K562 (cell line): ENCODE data around the gene CBFA2T3. TPM values are rescaled to one million over a fixed set of nuclear protein-coding genes. Genes with fewer than 3 reads are reported as not detected.

ENCODE experiments used
- CHD7 ChIP-seq: fragments of 200-600 bp; sonication (generic); IDR thresholded peaks from one replicate; pipeline ENCODE4 v1.6.1; 2012; ENCODE audit warnings: mild to moderate bottlenecking, low read depth, low read length, inconsistent platforms
- ELF1 ChIP-seq: fragments of 200-800 bp; sonication (Bioruptor generic); IDR thresholded peaks from 2 replicates; pipeline ENCODE4 v1.6.1; 2016; ENCODE audit warnings: missing genetic modification characterization, missing compliant biosample characterization
- GATAD2B ChIP-seq: fragments of 450-650 bp; IDR thresholded peaks from 2 replicates; pipeline ENCODE4 v1.6.1; 2017; ENCODE audit warnings: mild to moderate bottlenecking, borderline replicate concordance
- HLTF ChIP-seq: fragments of 450-650 bp; IDR thresholded peaks from 2 replicates; pipeline ENCODE4 v1.6.1; 2016
- RAD21 ChIP-seq, 2 experiments: fragments of 250-450 bp in 1 of 2; fragments of 450-650 bp in 1 of 2; sonication (Bioruptor Pico) in 1 of 2; formaldehyde crosslinking in 1 of 2; IDR thresholded peaks in 1 of 2; conservative IDR thresholded peaks in 1 of 2; 2 replicates each; pipeline versions ENCODE4 v1.4.0 to v1.8.0; 2020 to 2022; ENCODE audit warnings: mild to moderate bottlenecking in 2 of 2, moderate library complexity in 1 of 2
- RCOR1 ChIP-seq, 2 experiments: IDR thresholded peaks; 2 replicates each; pipeline ENCODE4 v1.6.1; 2012; ENCODE audit warnings: low read depth in 2 of 2, low read length in 2 of 2, borderline replicate concordance in 1 of 2, improper control_type of control experiment in 1 of 2
- SREBF2 ChIP-seq: sonication (generic); formaldehyde crosslinking; IDR thresholded peaks from 2 replicates; pipeline ENCODE4 v1.4.0; 2020; ENCODE audit warnings: mild to moderate bottlenecking, missing genetic modification reagents
- TCF7 ChIP-seq: sonication (generic); IDR thresholded peaks from 2 replicates; pipeline ENCODE4 v1.6.1; 2016; ENCODE audit warnings: antibody characterized with exemption, borderline replicate concordance
- TFAP4 ChIP-seq: sonication (generic); formaldehyde crosslinking; IDR thresholded peaks from 2 replicates; pipeline ENCODE4 v1.8.0; 2022; ENCODE audit warnings: missing genetic modification reagents, mild to moderate bottlenecking, moderate library complexity, borderline replicate concordance
- ZBTB7A ChIP-seq: IDR thresholded peaks from 2 replicates; pipeline ENCODE4 v1.6.1; 2011; ENCODE audit warnings: low read depth, mild to moderate bottlenecking, low read length, moderate library complexity, borderline replicate concordance; ENCODE audit not compliant: control insufficient read depth
- ZNF639 ChIP-seq, 2 experiments: fragments of 200-800 bp in 1 of 2; sonication (Bioruptor generic) in 1 of 2; sonication (generic) in 1 of 2; formaldehyde crosslinking in 1 of 2; IDR thresholded peaks in 1 of 2; conservative IDR thresholded peaks in 1 of 2; 2 replicates each; pipeline versions ENCODE4 v1.5.0 to v1.6.1; 2016 to 2020; ENCODE audit warnings: missing compliant biosample characterization in 1 of 2, missing genetic modification characterization in 1 of 2, missing genetic modification reagents in 1 of 2
- ZNF785 ChIP-seq: fragments of 250-450 bp; sonication (Bioruptor Pico); IDR thresholded peaks from 2 replicates; pipeline ENCODE4 v1.4.0; 2020; ENCODE audit warnings: mild to moderate bottlenecking
- polyA plus RNA-seq, 8 experiments: library from polyadenylated mRNA; depleted of rRNA in 4 of 8; stranded (reverse) in 5 of 8; unstranded in 3 of 8; fragments of >200 nt; fragmentation: Nextera tagmentation in 2 of 8; fragmentation: Illumina TruSeq in 1 of 8; extraction: Ambion mirVana in 2 of 8; extraction: Trizol in 1 of 8; gene quantifications; 2 replicates each; pipeline versions ENCODE4 v1.2.1 to v1.2.3, GENCODE V29; 2011 to 2014; ENCODE audit warnings: inconsistent platforms in 1 of 8, missing spikeins in 1 of 8
- total RNA-seq, 7 experiments: library from RNA; depleted of rRNA in 6 of 7; stranded (reverse); fragments of >200 nt in 6 of 7; fragmentation: Illumina TruSeq in 2 of 7; extraction: Trizol in 2 of 7; gene quantifications; 2 replicates each; pipeline versions ENCODE4 v1.2.1 to v1.2.3, GENCODE V29; 2011 to 2021; ENCODE audit warnings: low replicate concordance in 1 of 7

The CBFA2T3 gene
- total and polyA plus RNA-seq, 9 of the 15 experiments (the other 6 are each of a cell fraction or from before 2014, with no cell fraction given), result 2.3 to 145 (median 6.7) TPM

GRCh38 chr16:88992351-88993165 lies 15.6 kb upstream of the CBFA2T3 start (continued):
- TF ChIP-seq TFAP4 (CRISPR knock-in tag) (peak; percentile 82; the same call in 1 of the 2 replicates), SREBF2 (CRISPR knock-in tag) (0 out of 2 replicates have a peak, but pooled peaks have one; percentile 73), HLTF (peak; percentile 93), CHD7 (no peak), ELF1 (tag) (0 out of 2 replicates have a peak, but pooled peaks have one; percentile 27), TCF7 (peak; percentile 82), ZBTB7A (peak; percentile 97), RAD21 (CRISPR knock-in tag; conservative IDR thresholded peaks at IDR 0.05 in 1 of 2, IDR thresholded peaks at IDR 0.05 in 1 of 2) (peak; percentile 8 to 38; a peak in 2 of 4 replicates), GATAD2B (peak; percentile 97), ZNF639 (CRISPR knock-in tag; conservative IDR thresholded peaks at IDR 0.05 in 1 of 2, IDR thresholded peaks at IDR 0.05 in 1 of 2) (peak in 1 of 2 experiments; percentile 90; a peak in 2 of 4 replicates), ZNF785 (no peak), RCOR1 (IDR thresholded peaks at IDR 0.05; ENCODE audit: borderline replicate concordance in 1 of 2, low read depth in 2 of 2, low read length in 2 of 2) (peak; percentile 66 to 93; a peak in 3 of 4 replicates)
